ENCODE results near the gene NUDT12. TPM values are rescaled to one million over a fixed set of nuclear protein-coding genes. Genes with fewer than 3 reads are reported as not detected.
A peak's percentile ranks its signal among the peaks of the same experiment; 100 is the strongest.

Gene NUDT12
- total RNA-seq, 1 donor from 2014 or later = 17.6 TPM

DNA sequence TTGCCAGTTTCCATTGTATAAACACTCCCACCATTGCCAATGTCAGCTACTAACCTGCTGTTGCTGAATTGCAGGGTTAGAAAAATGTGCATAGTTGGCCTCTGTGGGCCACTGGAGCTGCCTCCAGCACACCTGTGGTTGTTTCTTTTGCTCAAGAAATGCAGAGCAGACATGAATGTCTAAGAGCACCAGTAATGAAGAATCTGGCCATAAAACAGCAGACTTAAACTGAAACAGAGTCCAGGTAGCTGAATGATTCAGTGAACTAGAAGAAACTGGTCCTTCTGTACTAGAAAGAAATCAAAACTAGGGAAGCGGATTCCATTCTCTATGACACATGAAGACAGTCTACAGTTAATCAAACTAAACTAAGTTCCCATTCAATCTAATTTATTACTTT lies 48.2 kb downstream of the NUDT12 start:
- Mint-ChIP-seq H3K27me3 (ENCODE audit: low read depth) (no peaks in the 10 kb centered on the region), H3K9me3 (no peaks in the 10 kb centered on the region), H3K27ac (ENCODE audit: unreplicated experiment) (peak overlapping the region; percentile 79), H3K36me3 (ENCODE audit: low read depth) (no peaks in the 10 kb centered on the region), H3K4me3 (no peak overlapping the region), H3K4me1 (peaks cover 17% of the 10 kb centered on the region)
- TF ChIP-seq, protein P1, sequence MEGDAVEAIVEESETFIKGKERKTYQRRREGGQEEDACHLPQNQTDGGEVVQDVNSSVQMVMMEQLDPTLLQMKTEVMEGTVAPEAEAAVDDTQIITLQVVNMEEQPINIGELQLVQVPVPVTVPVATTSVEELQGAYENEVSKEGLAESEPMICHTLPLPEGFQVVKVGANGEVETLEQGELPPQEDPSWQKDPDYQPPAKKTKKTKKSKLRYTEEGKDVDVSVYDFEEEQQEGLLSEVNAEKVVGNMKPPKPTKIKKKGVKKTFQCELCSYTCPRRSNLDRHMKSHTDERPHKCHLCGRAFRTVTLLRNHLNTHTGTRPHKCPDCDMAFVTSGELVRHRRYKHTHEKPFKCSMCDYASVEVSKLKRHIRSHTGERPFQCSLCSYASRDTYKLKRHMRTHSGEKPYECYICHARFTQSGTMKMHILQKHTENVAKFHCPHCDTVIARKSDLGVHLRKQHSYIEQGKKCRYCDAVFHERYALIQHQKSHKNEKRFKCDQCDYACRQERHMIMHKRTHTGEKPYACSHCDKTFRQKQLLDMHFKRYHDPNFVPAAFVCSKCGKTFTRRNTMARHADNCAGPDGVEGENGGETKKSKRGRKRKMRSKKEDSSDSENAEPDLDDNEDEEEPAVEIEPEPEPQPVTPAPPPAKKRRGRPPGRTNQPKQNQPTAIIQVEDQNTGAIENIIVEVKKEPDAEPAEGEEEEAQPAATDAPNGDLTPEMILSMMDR (conservative IDR thresholded peaks at IDR 0.05) = no peak
- DNase-seq (ENCODE audit: low read depth, low spot score) = no peak

DNA sequence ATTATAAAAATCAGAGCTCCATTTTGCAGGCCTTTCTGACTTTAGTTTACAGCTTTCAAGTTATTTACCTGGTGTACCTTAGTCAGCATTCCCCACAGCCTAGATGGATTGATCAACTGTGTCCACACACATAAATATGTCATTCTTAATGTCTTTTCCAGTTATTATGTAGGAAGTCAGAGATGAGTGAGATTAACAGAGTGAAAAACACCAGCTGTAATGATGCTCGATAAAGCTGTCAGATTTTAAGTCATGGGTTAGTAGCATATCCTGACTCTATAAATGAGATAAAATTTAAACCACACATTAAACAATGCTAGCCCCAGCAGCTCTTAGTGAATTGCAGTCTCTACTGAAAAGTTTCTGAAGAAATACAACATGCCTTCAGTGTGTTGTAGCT lies 48.9 kb downstream of the NUDT12 start:
- Mint-ChIP-seq H3K27me3 (ENCODE audit: low read depth) (no peaks in the 10 kb centered on the region), H3K27ac (ENCODE audit: unreplicated experiment) (no peak overlapping the region), H3K36me3 (ENCODE audit: low read depth) (no peaks in the 10 kb centered on the region), H3K4me1 (peaks cover 17% of the 10 kb centered on the region), H3K9me3 (no peaks in the 10 kb centered on the region), H3K4me3 (no peak overlapping the region)
- DNase-seq (ENCODE audit: low read depth, low spot score) = no peak
- TF ChIP-seq, protein P1 (conservative IDR thresholded peaks at IDR 0.05) = no peak

DNA sequence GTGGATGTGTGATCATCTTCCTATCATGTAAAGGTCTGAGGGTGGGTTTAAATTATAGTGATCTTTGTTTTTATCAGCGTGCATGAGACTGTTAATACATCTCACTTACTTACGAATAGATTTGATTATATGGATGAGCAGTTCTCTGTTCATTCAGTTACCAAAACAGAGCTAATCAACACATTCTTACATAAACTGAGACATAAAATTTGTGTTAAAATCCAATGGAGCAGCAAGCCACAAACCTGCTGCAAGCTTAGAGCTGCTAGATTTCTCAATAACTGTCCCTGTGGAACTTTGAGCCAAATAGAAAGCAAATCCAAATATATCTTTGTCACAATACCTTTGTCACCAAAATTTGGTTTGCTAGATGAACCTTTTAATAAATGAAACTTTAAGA lies 50.1 kb downstream of the NUDT12 start:
- TF ChIP-seq, protein P1 (conservative IDR thresholded peaks at IDR 0.05) = no peak
- Mint-ChIP-seq H3K4me1 (peaks cover 17% of the 10 kb centered on the region), H3K27me3 (ENCODE audit: low read depth) (no peaks in the 10 kb centered on the region), H3K4me3 (no peak overlapping the region), H3K36me3 (ENCODE audit: low read depth) (no peaks in the 10 kb centered on the region), H3K9me3 (no peaks in the 10 kb centered on the region), H3K27ac (ENCODE audit: unreplicated experiment) (no peak overlapping the region)
- no peak for DNase-seq (ENCODE audit: low read depth, low spot score)

DNA sequence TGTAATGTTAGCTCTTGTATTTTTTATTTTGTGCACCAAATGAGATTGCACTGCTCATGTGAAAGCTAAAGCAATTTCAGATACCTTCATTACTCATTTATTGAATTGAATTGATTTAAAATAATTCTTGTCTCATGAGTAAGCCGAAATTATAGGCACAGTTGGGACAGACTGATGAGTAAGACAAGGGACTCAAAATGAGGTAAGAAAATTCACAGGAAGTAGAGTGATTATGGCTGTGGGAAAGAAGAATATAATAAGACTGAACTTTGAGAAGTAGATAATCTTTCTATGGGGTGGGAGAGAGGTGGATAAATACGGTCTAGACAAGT lies 51.1 kb downstream of the NUDT12 start:
- no peaks in the 10 kb centered on the region for H3K9me3 Mint-ChIP-seq
- H3K27ac Mint-ChIP-seq (ENCODE audit: unreplicated experiment) = no peak overlapping the region
- TF ChIP-seq, protein P1 (conservative IDR thresholded peaks at IDR 0.05) = no peak
- H3K36me3 Mint-ChIP-seq (ENCODE audit: low read depth) = peaks cover 5% of the 10 kb centered on the region
- no peak for DNase-seq (ENCODE audit: low read depth, low spot score)
- H3K4me1 Mint-ChIP-seq = peaks cover 17% of the 10 kb centered on the region
- H3K4me3 Mint-ChIP-seq = no peak overlapping the region
- no peaks in the 10 kb centered on the region for H3K27me3 Mint-ChIP-seq (ENCODE audit: low read depth)

DNA sequence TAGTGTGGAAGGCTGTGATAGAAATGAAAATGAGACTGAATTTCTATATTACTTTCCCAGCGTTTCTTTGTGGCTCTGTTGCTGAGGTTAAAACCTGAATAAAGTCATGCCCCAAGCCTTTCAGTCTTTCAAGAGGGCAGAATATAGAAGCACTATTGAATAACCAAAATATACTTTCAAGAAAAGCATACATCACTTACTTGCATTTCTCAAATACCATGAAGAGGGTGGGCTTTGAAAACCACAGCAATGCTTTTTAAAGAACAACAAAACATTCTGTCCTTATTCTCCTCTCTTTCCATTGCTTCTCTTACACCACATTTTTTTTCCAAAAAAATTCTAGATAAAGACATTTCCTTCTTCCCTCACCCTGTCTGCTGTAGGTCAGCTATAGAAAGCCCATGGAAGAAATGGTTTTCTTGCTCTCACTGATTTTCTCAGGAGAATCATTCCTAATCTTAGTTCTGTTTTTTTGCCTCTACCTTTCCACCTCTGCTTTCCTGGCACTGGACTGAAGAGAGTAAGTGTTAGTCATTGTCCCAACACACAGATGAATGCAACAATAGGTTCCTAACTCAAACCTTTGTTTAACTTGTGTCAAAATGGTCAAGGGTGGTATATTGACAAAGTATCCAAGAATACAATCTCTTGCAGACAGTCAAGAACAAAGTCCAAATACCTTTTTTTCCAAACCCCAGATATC lies 51.6 kb downstream of the NUDT12 start:
- no peak for DNase-seq (ENCODE audit: low read depth, low spot score)
- no peaks in the 10 kb centered on the region for H3K27me3 Mint-ChIP-seq (ENCODE audit: low read depth)
- peaks cover 11% of the 10 kb centered on the region for H3K36me3 Mint-ChIP-seq (ENCODE audit: low read depth)
- no peak overlapping the region for H3K27ac Mint-ChIP-seq (ENCODE audit: unreplicated experiment)
- H3K4me1 Mint-ChIP-seq = peaks cover 17% of the 10 kb centered on the region
- no peak overlapping the region for H3K4me3 Mint-ChIP-seq
- H3K9me3 Mint-ChIP-seq = no peaks in the 10 kb centered on the region
- TF ChIP-seq, protein P1 (conservative IDR thresholded peaks at IDR 0.05) = no peak
